Amniotic stem cell (primary cell): Measurements from ENCODE around the gene SEMA6B.

Experiments used
- DNase-seq: peaks from one replicate; lab custom pipeline; 2025; lab: John Stamatoyannopoulos, UW

The SEMA6B gene

GRCh38 chr19:4586691-4587090, 27.2 kb upstream of the SEMA6B start:
- DNase-seq: no peak

GRCh38 chr19:4586245-4586644, 26.8 kb upstream of the SEMA6B start:
- DNase-seq: no peak

GRCh38 chr19:4585556-4585955, 26.1 kb upstream of the SEMA6B start:
- no peak for DNase-seq

GRCh38 chr19:4584670-4585460, 25.4 kb upstream of the SEMA6B start:
- no peak for DNase-seq

GRCh38 chr19:4583961-4584669, 24.6 kb upstream of the SEMA6B start:
- no peak for DNase-seq

- DNase-seq: no peak
Measured at GRCh38 chr19:4582980-4583842, 23.7 kb upstream of the SEMA6B start.

- no peak for DNase-seq
Measured at GRCh38 chr19:4581666-4582553, 22.4 kb upstream of the SEMA6B start.

GRCh38 chr19:4580961-4581665, 21.6 kb upstream of the SEMA6B start:
- no peak for DNase-seq

- no peak for DNase-seq
Measured at GRCh38 chr19:4580021-4580901, 20.8 kb upstream of the SEMA6B start.

- no peak for DNase-seq
Measured at GRCh38 chr19:4579389-4579788, 19.9 kb upstream of the SEMA6B start.

GRCh38 chr19:4578552-4579248, 19.2 kb upstream of the SEMA6B start:
- no peak for DNase-seq

- no peak for DNase-seq
Measured at GRCh38 chr19:4577020-4577782, 17.7 kb upstream of the SEMA6B start.

- no peak for DNase-seq
Measured at GRCh38 chr19:4576016-4576933, 16.8 kb upstream of the SEMA6B start.

GRCh38 chr19:4575267-4576015, 16.0 kb upstream of the SEMA6B start:
- no peak for DNase-seq

- DNase-seq: no peak
Measured at GRCh38 chr19:4573682-4574081, 14.2 kb upstream of the SEMA6B start.

GRCh38 chr19:4571305-4571917, 11.9 kb upstream of the SEMA6B start:
- DNase-seq: no peak
